Dendritic cell treated with granulocyte-macrophage colony-stimulating factor and Interleukin-4, amounts not matched to agents 40 ng/mL and 50 ng/mL, for 4 days (primary cell): Measurements from ENCODE around the gene MTHFD1L.

Source experiments
- H3K27ac Mint-ChIP-seq: one replicate; pipeline ENCODE4 v1.8.0; 2022; ENCODE audit warnings: mild to moderate bottlenecking, mixed read lengths
- H3K27me3 Mint-ChIP-seq: one replicate; pipeline ENCODE4 v1.8.0; 2022; ENCODE audit warnings: mild to moderate bottlenecking, mixed read lengths
- H3K36me3 Mint-ChIP-seq: one replicate; pipeline ENCODE4 v1.8.0; 2022; ENCODE audit warnings: low read depth, mixed read lengths
- H3K4me1 Mint-ChIP-seq: one replicate; pipeline ENCODE4 v1.8.0; 2022; ENCODE audit warnings: low read depth, mixed read lengths
- H3K4me3 Mint-ChIP-seq: one replicate; pipeline ENCODE4 v1.8.0; 2022; ENCODE audit warnings: mild to moderate bottlenecking, moderate library complexity, mixed read lengths
- H3K9me3 Mint-ChIP-seq: one replicate; pipeline ENCODE4 v1.8.0; 2022; ENCODE audit warnings: mixed read lengths
- intact Hi-C: fragments of 100-400 bp; cut with micrococcal nuclease; formaldehyde crosslinking; loops from one replicate; pipeline ENCODE4 v1.15.0; 2022

MTHFD1L gene

DNA sequence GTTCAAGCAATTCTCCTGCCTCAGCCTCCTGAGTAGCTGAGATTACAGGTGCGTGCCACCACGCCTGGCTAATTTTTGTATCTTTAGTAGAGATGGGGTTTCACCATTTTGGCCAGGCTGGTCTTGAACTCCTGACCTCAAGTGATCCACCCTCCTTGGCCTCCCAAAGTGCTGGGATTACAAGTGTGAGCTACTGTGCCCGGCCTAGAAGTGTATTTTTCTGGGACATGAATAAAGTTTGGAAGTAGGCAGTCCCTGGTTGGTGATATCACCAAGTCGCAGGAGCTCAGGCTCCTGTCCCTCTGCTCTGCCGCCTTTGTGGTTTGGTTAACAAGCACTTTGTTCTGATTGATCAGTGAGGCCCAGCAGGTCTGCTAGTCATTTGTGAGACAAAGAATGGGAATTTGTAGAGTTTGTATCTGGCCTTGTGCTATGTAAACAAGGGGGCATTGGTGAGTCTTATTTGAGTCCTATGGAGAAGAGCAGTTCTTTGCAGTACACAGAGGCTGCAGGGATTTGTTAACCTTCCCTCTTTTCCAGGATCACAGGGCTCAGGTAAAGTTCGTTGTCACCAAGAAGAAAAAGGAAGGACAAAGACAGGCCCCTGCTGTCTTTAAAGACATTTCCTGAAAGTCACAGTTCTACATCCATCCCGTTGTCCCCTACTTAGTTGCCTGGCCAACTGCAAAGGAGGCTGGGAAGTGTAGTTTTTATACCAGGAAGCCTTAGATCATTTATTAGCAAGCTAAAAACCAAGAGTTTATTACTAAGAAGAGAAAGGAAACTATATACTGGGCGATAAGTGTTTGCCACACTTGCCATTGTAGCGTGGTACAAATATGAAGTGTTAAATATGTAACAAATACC is 13.1 kb downstream of the MTHFD1L start:
- Mint-ChIP-seq H3K27ac (no peak overlapping the region), H3K27me3 (no peaks in the 10 kb centered on the region), H3K4me3 (no peak overlapping the region), H3K4me1 (peaks cover 5% of the 10 kb centered on the region), H3K9me3 (no peaks in the 10 kb centered on the region), H3K36me3 (peaks cover 19% of the 10 kb centered on the region)
- intact Hi-C loops: no loop called here

DNA sequence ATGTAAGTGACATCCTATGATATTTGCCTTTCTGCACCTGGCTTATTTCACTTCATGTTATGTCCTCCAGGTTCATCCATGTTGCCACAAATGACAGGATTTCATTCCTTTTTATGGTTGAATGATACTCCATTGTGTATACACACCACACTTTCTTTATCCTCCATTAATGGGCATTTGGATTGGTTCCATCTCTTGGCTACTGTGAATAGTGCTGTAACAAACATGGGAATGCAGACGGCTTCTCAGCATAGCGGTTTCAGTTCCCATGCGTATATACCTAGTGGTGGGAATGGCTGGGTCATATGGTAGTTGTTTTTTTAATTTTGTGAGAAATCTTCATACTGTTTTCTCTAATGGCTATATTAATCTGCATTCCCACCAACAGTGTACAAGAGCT is 14.8 kb downstream of the MTHFD1L start:
- Mint-ChIP-seq H3K9me3 (no peaks in the 10 kb centered on the region), H3K36me3 (peaks cover 19% of the 10 kb centered on the region), H3K27ac (no peak overlapping the region), H3K27me3 (no peaks in the 10 kb centered on the region), H3K4me3 (no peak overlapping the region), H3K4me1 (peaks cover 5% of the 10 kb centered on the region)
- intact Hi-C loops: no loop called here

- Mint-ChIP-seq H3K9me3 (no peaks in the 10 kb centered on the region), H3K27ac (no peak overlapping the region), H3K27me3 (no peaks in the 10 kb centered on the region), H3K36me3 (peaks cover 30% of the 10 kb centered on the region), H3K4me3 (no peak overlapping the region), H3K4me1 (no peaks in the 10 kb centered on the region)
- intact Hi-C loops: no loop called here
Observed at GRCh38 chr6:150881911-150882481, 16.5 kb downstream of the MTHFD1L start.

DNA sequence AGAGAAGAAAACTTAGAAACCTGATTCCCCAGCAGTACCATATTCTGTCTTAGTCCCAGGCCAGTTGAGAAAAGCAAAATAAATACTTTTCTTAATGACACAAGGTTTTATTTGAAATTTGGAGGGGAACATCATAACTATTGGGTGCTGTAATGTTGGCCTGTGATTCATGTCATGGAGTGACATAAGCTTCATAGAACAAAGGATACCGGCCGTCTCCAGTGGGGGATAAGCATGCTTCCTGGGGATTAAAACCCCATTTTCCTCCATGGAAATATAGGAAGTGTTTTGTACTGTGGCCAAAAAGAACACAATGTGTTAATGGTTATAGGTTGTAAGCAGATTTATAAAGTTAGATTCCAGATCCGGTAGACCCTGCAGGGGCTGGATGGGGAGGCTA is 18.0 kb downstream of the MTHFD1L start:
- Mint-ChIP-seq H3K9me3 (no peaks in the 10 kb centered on the region), H3K36me3 (peaks cover 35% of the 10 kb centered on the region), H3K27ac (no peak overlapping the region), H3K27me3 (no peaks in the 10 kb centered on the region), H3K4me1 (no peaks in the 10 kb centered on the region), H3K4me3 (no peak overlapping the region)
- intact Hi-C loops: no loop called here

DNA sequence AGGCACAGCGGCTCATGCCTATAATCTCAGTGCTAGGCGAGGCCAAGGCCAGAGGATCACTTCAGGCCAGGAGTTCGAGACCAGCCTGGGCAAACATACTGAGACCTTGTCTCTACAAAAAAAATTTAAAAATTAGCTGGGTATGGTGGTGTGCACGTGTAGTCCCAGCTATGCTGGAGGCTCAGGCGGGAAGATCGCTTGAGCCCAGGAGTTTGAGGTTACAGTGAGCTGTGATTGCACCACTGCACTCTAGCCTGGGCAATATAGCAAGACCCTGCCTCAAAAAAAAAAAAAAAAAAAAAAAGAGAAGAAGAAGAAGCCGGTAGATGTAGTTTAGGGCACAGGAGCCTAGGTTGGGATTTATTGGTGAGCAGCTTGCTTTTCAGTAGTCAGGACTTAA is 20.7 kb downstream of the MTHFD1L start:
- Mint-ChIP-seq H3K9me3 (no peaks in the 10 kb centered on the region), H3K4me3 (no peak overlapping the region), H3K36me3 (peaks cover 37% of the 10 kb centered on the region), H3K27me3 (no peaks in the 10 kb centered on the region), H3K27ac (no peak overlapping the region), H3K4me1 (no peaks in the 10 kb centered on the region)
- intact Hi-C loops: no loop called here

- H3K36me3 Mint-ChIP-seq: peaks cover 43% of the 10 kb centered on the region
- H3K9me3 Mint-ChIP-seq: no peaks in the 10 kb centered on the region
- no peak overlapping the region for H3K27ac Mint-ChIP-seq
- no peak overlapping the region for H3K4me3 Mint-ChIP-seq
- intact Hi-C loops: no loop called here
- no peaks in the 10 kb centered on the region for H3K4me1 Mint-ChIP-seq
- no peaks in the 10 kb centered on the region for H3K27me3 Mint-ChIP-seq
Observed at GRCh38 chr6:150887978-150888563, 22.6 kb downstream of the MTHFD1L start.

- Mint-ChIP-seq H3K27ac (no peak overlapping the region), H3K36me3 (peaks cover 43% of the 10 kb centered on the region), H3K4me1 (peaks cover 7% of the 10 kb centered on the region), H3K4me3 (no peak overlapping the region), H3K9me3 (no peaks in the 10 kb centered on the region), H3K27me3 (no peaks in the 10 kb centered on the region)
- intact Hi-C loops: no loop called here
Observed at GRCh38 chr6:150890346-150890745, 24.8 kb downstream of the MTHFD1L start.

- no peaks in the 10 kb centered on the region for H3K27me3 Mint-ChIP-seq
- H3K27ac Mint-ChIP-seq: no peak overlapping the region
- peaks cover 31% of the 10 kb centered on the region for H3K36me3 Mint-ChIP-seq
- no peak overlapping the region for H3K4me3 Mint-ChIP-seq
- no peaks in the 10 kb centered on the region for H3K9me3 Mint-ChIP-seq
- H3K4me1 Mint-ChIP-seq: peaks cover 7% of the 10 kb centered on the region
- intact Hi-C loops: loop anchor here (1.0 kb wide), 1 partner anchor 432 kb away; no protein-coding TSS in a partner anchor
Observed at GRCh38 chr6:150891888-150892485, 26.5 kb downstream of the MTHFD1L start.

DNA sequence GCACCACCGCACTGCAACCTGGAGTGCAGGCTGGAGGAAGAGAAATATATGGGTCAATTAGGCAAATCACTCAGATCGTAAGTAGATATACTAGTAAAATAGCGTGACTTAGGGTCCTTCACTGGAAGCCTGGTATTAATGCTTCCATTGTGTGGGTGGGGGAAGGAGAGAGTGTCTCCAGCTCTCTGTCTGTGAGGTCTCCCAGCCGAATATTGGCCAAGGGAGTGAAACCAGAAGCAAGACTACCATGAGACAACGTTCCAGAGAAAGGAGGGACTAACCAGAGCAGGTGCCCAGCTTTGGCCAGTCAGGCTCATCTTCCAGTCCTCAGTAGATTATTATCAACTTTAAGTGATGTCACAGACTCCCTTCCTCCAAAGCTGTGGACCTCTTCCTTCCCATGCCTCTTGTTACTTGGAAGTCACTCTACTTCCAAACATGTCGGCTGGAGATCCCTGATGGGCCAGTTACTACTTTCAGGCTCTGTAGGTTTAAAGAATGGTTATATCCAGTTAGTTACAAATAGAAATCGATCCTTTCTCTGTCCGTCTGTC is 28.8 kb downstream of the MTHFD1L start:
- intact Hi-C loops: no loop called here
- Mint-ChIP-seq H3K27me3 (no peaks in the 10 kb centered on the region), H3K36me3 (peaks cover 12% of the 10 kb centered on the region), H3K9me3 (no peaks in the 10 kb centered on the region), H3K4me1 (peaks cover 14% of the 10 kb centered on the region), H3K27ac (no peak overlapping the region), H3K4me3 (no peak overlapping the region)

DNA sequence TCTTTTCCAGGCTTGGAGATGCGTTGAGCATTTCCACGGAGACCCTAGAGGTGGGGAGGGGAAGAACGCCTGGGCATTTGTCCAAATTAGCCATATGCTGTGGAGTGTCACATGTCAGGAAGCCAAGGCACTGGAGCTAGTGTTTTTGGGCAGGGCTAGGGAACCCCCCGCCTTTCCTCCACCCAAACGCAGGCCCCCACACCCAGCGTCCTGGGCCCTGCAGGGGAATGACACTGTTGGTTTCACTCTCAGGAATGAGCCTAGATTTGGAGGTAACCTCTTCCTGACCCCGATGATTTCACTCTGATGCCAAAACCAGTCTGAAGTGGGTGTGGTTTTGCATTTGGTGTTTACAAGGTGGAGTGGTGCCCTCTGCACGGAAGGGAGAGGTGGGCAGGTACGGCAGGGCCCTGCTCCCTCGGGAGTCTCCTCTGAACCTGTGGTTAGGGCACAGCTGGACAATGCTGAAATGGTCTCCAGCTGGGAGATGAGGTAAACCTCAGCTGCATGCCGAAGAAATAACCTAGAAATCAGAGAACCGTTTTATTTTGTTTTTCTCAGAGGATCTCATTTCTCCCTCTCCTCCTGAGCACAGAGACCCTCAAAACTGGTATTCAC is 29.5 kb downstream of the MTHFD1L start:
- H3K4me3 Mint-ChIP-seq: no peak overlapping the region
- intact Hi-C loops: no loop called here

GRCh38 chr6:150895928-150896632 is 30.6 kb downstream of the MTHFD1L start:
- H3K4me1 Mint-ChIP-seq: peaks cover 14% of the 10 kb centered on the region
- intact Hi-C loops: no loop called here
- peaks cover 5% of the 10 kb centered on the region for H3K36me3 Mint-ChIP-seq
- no peaks in the 10 kb centered on the region for H3K9me3 Mint-ChIP-seq
- no peaks in the 10 kb centered on the region for H3K27me3 Mint-ChIP-seq
- H3K4me3 Mint-ChIP-seq: no peak overlapping the region
- H3K27ac Mint-ChIP-seq: no peak overlapping the region

More for the DNA sequence above, 29.5 kb downstream of the MTHFD1L start:
- no peaks in the 10 kb centered on the region for H3K27me3 Mint-ChIP-seq
- H3K9me3 Mint-ChIP-seq: no peaks in the 10 kb centered on the region
- peaks cover 14% of the 10 kb centered on the region for H3K4me1 Mint-ChIP-seq
- H3K27ac Mint-ChIP-seq: no peak overlapping the region
- H3K36me3 Mint-ChIP-seq: peaks cover 5% of the 10 kb centered on the region

- intact Hi-C loops: no loop called here
Observed at GRCh38 chr6:150897400-150897943, 32.0 kb downstream of the MTHFD1L start.

More at GRCh38 chr6:150897400-150897943, 32.0 kb downstream of the MTHFD1L start:
- no peaks in the 10 kb centered on the region for H3K9me3 Mint-ChIP-seq
- no peaks in the 10 kb centered on the region for H3K27me3 Mint-ChIP-seq
- H3K36me3 Mint-ChIP-seq: peaks cover 3% of the 10 kb centered on the region
- no peak overlapping the region for H3K4me3 Mint-ChIP-seq
- H3K4me1 Mint-ChIP-seq: peaks cover 14% of the 10 kb centered on the region
- H3K27ac Mint-ChIP-seq: no peak overlapping the region
